Esophagus muscularis mucosa (tissue), 3 donors: ENCODE data around the gene ARHGEF6.

Experiments used
- CTCF ChIP-seq, 3 experiments: fragments of 200-600 bp in 2 of 3; fragments of 450-650 bp in 1 of 3; sonication (generic) in 2 of 3; IDR thresholded peaks; one replicate each; pipeline ENCODE4 v1.5.1; 2017 to 2019; ENCODE audit warnings: antibody characterized with exemption in 3 of 3, mild to moderate bottlenecking in 2 of 3, moderate library complexity in 1 of 3
- EP300 ChIP-seq: sonication (generic); formaldehyde crosslinking; IDR thresholded peaks from one replicate; pipeline ENCODE4 v1.6.1; 2017; ENCODE audit warnings: antibody characterized with exemption

- TF ChIP-seq EP300 (no peak), CTCF (IDR thresholded peaks at IDR 0.05) (no peak)
Measured at GRCh38 chrX:136814847-136815750, 34.4 kb upstream of the ARHGEF6 start.
